Measurements from ENCODE around the gene BTNL2.

GRCh38 chr6:32382757-32383420 is 24.1 kb downstream of the BTNL2 start:
- TF ChIP-seq, protein P1, sequence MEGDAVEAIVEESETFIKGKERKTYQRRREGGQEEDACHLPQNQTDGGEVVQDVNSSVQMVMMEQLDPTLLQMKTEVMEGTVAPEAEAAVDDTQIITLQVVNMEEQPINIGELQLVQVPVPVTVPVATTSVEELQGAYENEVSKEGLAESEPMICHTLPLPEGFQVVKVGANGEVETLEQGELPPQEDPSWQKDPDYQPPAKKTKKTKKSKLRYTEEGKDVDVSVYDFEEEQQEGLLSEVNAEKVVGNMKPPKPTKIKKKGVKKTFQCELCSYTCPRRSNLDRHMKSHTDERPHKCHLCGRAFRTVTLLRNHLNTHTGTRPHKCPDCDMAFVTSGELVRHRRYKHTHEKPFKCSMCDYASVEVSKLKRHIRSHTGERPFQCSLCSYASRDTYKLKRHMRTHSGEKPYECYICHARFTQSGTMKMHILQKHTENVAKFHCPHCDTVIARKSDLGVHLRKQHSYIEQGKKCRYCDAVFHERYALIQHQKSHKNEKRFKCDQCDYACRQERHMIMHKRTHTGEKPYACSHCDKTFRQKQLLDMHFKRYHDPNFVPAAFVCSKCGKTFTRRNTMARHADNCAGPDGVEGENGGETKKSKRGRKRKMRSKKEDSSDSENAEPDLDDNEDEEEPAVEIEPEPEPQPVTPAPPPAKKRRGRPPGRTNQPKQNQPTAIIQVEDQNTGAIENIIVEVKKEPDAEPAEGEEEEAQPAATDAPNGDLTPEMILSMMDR (IDR thresholded peaks at IDR 0.05), result no peak
- TF ChIP-seq EP300 (IDR thresholded peaks at IDR 0.05) (no peak), POLR2A (IDR thresholded peaks at IDR 0.05) (no peak)

Data from tibial nerve (tissue), 4 donors.